Osteoblast (primary cell): Measurements from ENCODE around the gene RUNDC3A. TPM values are rescaled to one million over a fixed set of nuclear protein-coding genes. Genes with fewer than 3 reads are reported as not detected.

Experiments used
- DNase-seq: peaks from one replicate; pipeline ENCODE4 v3.0.0; 2011; ENCODE audit warnings: low spot score, mixed read lengths; ENCODE audit not compliant: insufficient read length; ENCODE audit errors: missing footprints
- H2AFZ ChIP-seq: 2 replicates; pipeline ENCODE4 v1.6.0; 2011; ENCODE audit warnings: mild to moderate bottlenecking, low read length
- H3K27ac ChIP-seq: 2 replicates; pipeline ENCODE4 v1.5.1; 2011; ENCODE audit warnings: mild to moderate bottlenecking, low read depth, low read length, moderate library complexity
- H3K27me3 ChIP-seq: 2 replicates; pipeline ENCODE4 v1.6.0; 2012; ENCODE audit warnings: mild to moderate bottlenecking, control low read depth, inconsistent platforms, low read length, moderate library complexity; ENCODE audit not compliant: insufficient read depth
- H3K36me3 ChIP-seq: 2 replicates; pipeline ENCODE4 v1.5.1; 2011; ENCODE audit warnings: mild to moderate bottlenecking, low read length, control low read depth, moderate library complexity; ENCODE audit not compliant: insufficient read depth
- H3K4me1 ChIP-seq: 2 replicates; pipeline ENCODE4 v1.5.1; 2011; ENCODE audit warnings: mild to moderate bottlenecking, low read length, control low read depth, moderate library complexity; ENCODE audit not compliant: insufficient read depth
- H3K4me2 ChIP-seq: 2 replicates; pipeline ENCODE4 v1.6.0; 2011; ENCODE audit warnings: mild to moderate bottlenecking, low read length; ENCODE audit not compliant: insufficient read depth
- H3K4me3 ChIP-seq: fragments of 200-600 bp; sonication (generic); 3 replicates; pipeline ENCODE4 v1.5.1; 2012; ENCODE audit warnings: mild to moderate bottlenecking, low read length, inconsistent platforms; ENCODE audit not compliant: insufficient read depth
- H3K79me2 ChIP-seq: 2 replicates; pipeline ENCODE4 v1.6.0; 2012; ENCODE audit warnings: mild to moderate bottlenecking, low read length, control low read depth, inconsistent platforms; ENCODE audit not compliant: insufficient read depth
- H3K9me3 ChIP-seq: 2 replicates; pipeline ENCODE4 v1.5.1; 2011; ENCODE audit warnings: low read depth, low read length, control low read depth
- H4K20me1 ChIP-seq: 2 replicates; pipeline ENCODE4 v1.6.0; 2012; ENCODE audit warnings: mild to moderate bottlenecking, low read length, control low read depth; ENCODE audit not compliant: insufficient read depth
- total RNA-seq: library from RNA; depleted of rRNA; stranded (reverse); fragments of >200 nt; gene quantifications from 2 replicates; pipeline ENCODE4 v1.2.3, GENCODE V29; 2012
- TF ChIP-seq, protein P1 (sequence below): IDR thresholded peaks from 2 replicates; pipeline ENCODE4 v1.5.1; 2011; ENCODE audit warnings: mild to moderate bottlenecking, low read depth, low read length, moderate library complexity; ENCODE audit errors: extremely low read depth

Gene RUNDC3A
- total RNA-seq, 1 donor, result not detected

- DNase-seq, result peak; percentile 80
- H2AFZ ChIP-seq, result no peak overlapping the region
Observed at GRCh38 chr17:44317545-44317944, 9.1 kb downstream of the RUNDC3A start.

DNA sequence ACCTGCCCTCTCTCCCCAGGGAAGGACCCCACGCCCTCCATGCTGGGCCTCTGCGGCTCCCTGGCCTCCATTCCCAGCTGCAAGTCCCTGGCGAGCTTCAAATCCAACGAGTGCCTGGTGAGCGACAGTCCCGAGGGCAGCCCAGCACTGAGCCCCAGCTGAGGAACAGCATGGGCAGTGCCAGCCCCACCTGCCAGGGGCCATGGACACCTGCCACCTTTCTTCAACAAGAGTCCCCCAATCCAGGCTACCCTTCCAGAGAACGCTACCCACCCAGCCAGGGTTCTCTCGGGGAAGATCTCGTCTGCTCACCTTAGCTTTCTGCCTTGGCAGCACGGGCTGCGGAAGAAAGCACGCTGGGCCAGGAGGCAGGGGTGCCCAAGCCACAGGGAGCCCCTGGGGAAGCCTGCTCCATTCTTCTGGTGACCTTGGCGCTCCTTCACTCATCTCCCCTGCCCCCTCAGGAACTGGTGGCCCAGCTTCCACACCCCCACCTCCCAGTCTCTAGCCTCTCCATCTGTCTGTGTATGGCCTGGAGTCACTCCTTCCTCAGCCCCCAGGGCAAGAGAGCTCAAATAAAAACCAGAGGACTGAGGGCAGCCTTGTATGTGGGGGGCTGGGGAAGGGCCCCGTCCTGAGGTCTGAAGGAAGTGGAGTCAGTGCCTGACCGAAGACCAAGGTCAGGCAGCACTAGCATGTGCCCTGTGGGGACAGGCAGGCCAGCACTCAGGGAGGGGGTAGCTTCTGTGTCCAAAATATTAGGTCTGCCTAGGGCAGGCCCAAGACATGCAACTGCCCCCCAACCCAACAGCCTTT, 9.9 kb downstream of the RUNDC3A start:
- H3K4me3 ChIP-seq, result no peak overlapping the region
- peaks cover 15% of the 10 kb centered on the region for H4K20me1 ChIP-seq
- H3K4me2 ChIP-seq, result no peak overlapping the region
- no peaks in the 10 kb centered on the region for H3K4me1 ChIP-seq
- peaks cover 15% of the 10 kb centered on the region for H3K36me3 ChIP-seq
- peaks cover 2% of the 10 kb centered on the region for H3K79me2 ChIP-seq
- peaks cover 41% of the 10 kb centered on the region for H3K27me3 ChIP-seq
- DNase-seq, result peak; percentile 72
- no peak overlapping the region for H3K27ac ChIP-seq
- TF ChIP-seq, protein P1, sequence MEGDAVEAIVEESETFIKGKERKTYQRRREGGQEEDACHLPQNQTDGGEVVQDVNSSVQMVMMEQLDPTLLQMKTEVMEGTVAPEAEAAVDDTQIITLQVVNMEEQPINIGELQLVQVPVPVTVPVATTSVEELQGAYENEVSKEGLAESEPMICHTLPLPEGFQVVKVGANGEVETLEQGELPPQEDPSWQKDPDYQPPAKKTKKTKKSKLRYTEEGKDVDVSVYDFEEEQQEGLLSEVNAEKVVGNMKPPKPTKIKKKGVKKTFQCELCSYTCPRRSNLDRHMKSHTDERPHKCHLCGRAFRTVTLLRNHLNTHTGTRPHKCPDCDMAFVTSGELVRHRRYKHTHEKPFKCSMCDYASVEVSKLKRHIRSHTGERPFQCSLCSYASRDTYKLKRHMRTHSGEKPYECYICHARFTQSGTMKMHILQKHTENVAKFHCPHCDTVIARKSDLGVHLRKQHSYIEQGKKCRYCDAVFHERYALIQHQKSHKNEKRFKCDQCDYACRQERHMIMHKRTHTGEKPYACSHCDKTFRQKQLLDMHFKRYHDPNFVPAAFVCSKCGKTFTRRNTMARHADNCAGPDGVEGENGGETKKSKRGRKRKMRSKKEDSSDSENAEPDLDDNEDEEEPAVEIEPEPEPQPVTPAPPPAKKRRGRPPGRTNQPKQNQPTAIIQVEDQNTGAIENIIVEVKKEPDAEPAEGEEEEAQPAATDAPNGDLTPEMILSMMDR, result no peak
- no peak overlapping the region for H2AFZ ChIP-seq
- H3K9me3 ChIP-seq, result no peaks in the 10 kb centered on the region

More at GRCh38 chr17:44317545-44317944, 9.1 kb downstream of the RUNDC3A start:
- peaks cover 43% of the 10 kb centered on the region for H3K27me3 ChIP-seq
- TF ChIP-seq, protein P1, result no peak
- no peaks in the 10 kb centered on the region for H3K9me3 ChIP-seq
- H3K4me3 ChIP-seq, result no peak overlapping the region
- H3K27ac ChIP-seq, result no peak overlapping the region
- H3K4me1 ChIP-seq, result no peaks in the 10 kb centered on the region
- H4K20me1 ChIP-seq, result peaks cover 14% of the 10 kb centered on the region
- peaks cover 15% of the 10 kb centered on the region for H3K36me3 ChIP-seq
- peaks cover 2% of the 10 kb centered on the region for H3K79me2 ChIP-seq
- no peak overlapping the region for H3K4me2 ChIP-seq

DNA sequence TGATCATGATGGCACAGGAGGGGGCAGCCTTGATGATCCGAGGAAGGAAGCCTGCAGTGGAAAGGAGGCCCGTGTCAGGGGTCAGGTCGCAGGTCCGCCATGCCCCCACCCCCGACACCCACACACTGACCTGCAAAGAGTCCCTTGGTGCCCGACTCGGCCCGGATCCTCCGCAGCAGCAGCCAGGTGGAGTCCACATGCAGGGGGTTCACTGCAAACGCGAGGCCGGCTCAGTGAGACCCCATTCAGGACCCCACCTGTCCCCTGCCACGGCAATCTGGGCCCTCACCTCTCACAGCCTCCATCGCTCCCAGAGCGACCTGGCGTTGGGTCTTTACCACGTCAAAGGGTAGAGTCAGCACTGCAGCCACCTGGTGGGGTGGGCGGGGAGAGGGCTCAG, 11.7 kb downstream of the RUNDC3A start:
- peak; percentile 70 for DNase-seq
- H3K27me3 ChIP-seq, result peaks cover 26% of the 10 kb centered on the region
- no peak overlapping the region for H3K4me2 ChIP-seq
- TF ChIP-seq, protein P1, result no peak
- no peak overlapping the region for H2AFZ ChIP-seq
- no peaks in the 10 kb centered on the region for H3K4me1 ChIP-seq
- H4K20me1 ChIP-seq, result peaks cover 21% of the 10 kb centered on the region
- H3K4me3 ChIP-seq, result no peak overlapping the region
- no peak overlapping the region for H3K27ac ChIP-seq
- no peaks in the 10 kb centered on the region for H3K9me3 ChIP-seq
- H3K79me2 ChIP-seq, result peaks cover 15% of the 10 kb centered on the region
- peaks cover 15% of the 10 kb centered on the region for H3K36me3 ChIP-seq

DNA sequence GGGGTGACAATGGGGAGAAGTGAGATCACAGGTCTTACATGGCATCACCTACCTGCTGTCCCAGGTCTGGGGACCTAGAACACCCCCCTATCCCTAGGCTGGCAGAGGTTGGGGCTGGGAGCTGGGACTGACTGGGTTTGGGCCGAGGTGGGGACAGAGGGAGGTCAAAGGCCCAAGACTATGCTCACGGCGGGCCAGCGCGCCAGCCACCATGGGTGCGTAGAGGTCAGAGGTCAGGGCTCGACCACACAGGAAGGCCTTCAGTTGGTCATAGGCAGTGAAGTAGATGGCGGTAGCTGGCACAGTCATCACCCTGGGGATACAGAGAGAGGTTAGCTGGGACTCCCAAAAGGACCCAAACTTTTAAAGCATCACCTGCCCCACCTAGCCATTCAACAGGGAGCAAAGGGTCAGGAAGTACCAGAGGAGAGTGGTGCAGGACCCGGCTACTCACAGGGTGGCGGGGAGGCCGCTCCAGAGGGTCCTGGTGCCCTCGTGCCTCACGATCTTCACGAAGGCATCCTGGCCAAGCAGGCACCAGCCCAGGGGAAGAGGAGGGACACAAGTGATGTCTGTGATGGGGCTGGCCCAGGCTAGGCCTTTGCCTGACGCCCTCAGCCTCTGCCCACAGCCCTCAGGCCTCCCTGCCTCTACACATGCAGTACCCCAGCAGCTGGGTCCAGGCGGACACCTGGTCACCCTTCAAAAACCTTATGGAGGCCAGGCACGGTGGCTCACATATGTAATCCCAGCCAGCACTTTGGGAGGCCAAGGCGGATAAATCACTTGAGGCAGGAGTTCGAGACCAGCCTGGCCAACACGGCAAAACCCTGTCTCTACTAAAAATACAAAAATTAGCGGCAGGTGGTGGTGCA, 13.1 kb downstream of the RUNDC3A start:
- no peak overlapping the region for H3K27ac ChIP-seq
- peaks cover 15% of the 10 kb centered on the region for H3K79me2 ChIP-seq
- DNase-seq, result no peak
- H3K9me3 ChIP-seq, result no peaks in the 10 kb centered on the region
- TF ChIP-seq, protein P1, result no peak
- H3K4me1 ChIP-seq, result peaks cover 5% of the 10 kb centered on the region
- no peak overlapping the region for H3K4me3 ChIP-seq
- peaks cover 19% of the 10 kb centered on the region for H4K20me1 ChIP-seq
- H2AFZ ChIP-seq, result no peak overlapping the region
- H3K36me3 ChIP-seq, result peaks cover 15% of the 10 kb centered on the region
- H3K4me2 ChIP-seq, result no peak overlapping the region
- peaks cover 16% of the 10 kb centered on the region for H3K27me3 ChIP-seq
